Adrenal gland (tissue), 12 donors: Measurements from ENCODE around the gene C12orf56. TPM values are rescaled to one million over a fixed set of nuclear protein-coding genes. Genes with fewer than 3 reads are reported as not detected.
A peak's percentile ranks its signal among the peaks of the same experiment; 100 is the strongest.
"Not testable (repeated sequence)": the region's sequence is repeated elsewhere in the genome, so short reads cannot be mapped to it uniquely, and the experiment has no call there.

Source experiments
- DNase-seq, 7 donors: peaks; one replicate each; pipeline ENCODE4 v3.0.0-alpha.2; 2019 to 2020
- H3K27ac ChIP-seq, 5 donors: fragments of 200-600 bp; sonication (generic) in 4 of 5; 1 replicate in 3 of 5; 2 replicates in 2 of 5; pipeline versions ENCODE4 v1.5.1 to v1.8.0; 2016 to 2020; ENCODE audit warnings: mild to moderate bottlenecking in 1 of 5
- H3K27me3 ChIP-seq: fragments of 200-600 bp; 2 replicates; pipeline ENCODE4 v1.8.0; 2021
- H3K36me3 ChIP-seq, 2 donors: fragments of 200-600 bp; replicated peaks in 1 of 2; 1 replicate in 1 of 2; 2 replicates in 1 of 2; pipeline versions ENCODE4 v1.5.1 to v1.8.0; 2018 to 2022
- H3K4me1 ChIP-seq, 2 donors: fragments of 200-600 bp; replicated peaks in 1 of 2; 1 replicate in 1 of 2; 2 replicates in 1 of 2; pipeline versions ENCODE4 v1.5.1 to v1.8.0; 2018 to 2021
- H3K4me3 ChIP-seq, 4 donors: fragments of 200-600 bp; sonication (generic) in 3 of 4; one replicate each; pipeline ENCODE4 v1.5.1; 2016 to 2018
- H3K9me3 ChIP-seq, 3 donors: fragments of 200-600 bp; sonication (generic) in 1 of 3; replicated peaks in 1 of 3; 1 replicate in 2 of 3; 2 replicates in 1 of 3; pipeline versions ENCODE4 v1.5.1 to v1.8.0; 2016 to 2021
- POLR2A ChIP-seq, 2 donors: fragments of 450-650 bp; IDR thresholded peaks; one replicate each; pipeline ENCODE4 v1.6.1; 2017; ENCODE audit warnings: antibody characterized with exemption in 2 of 2, mild to moderate bottlenecking in 2 of 2, moderate library complexity in 1 of 2
- WGBS, 4 donors: extraction: QIAGEN DNeasy Blood & Tissue Kit in 2 of 4; methylation state at CpG; one replicate each; pipeline versions ENCODE4 v1.1.5 to v1.1.7; 2013 to 2017; 5-methylcytosine and 5-hydroxymethylcytosine counted together
- intact Hi-C, 2 donors: fragments of 100-400 bp; cut with DNase I; formaldehyde crosslinking; loops; one replicate each; pipeline versions ENCODE4 v1.14.1 to v1.15.0; 2022 to 2023
- polyA plus RNA-seq, 3 donors: library from polyadenylated mRNA; stranded (reverse); fragments of 200-250 nt in 2 of 3; fragments of 350-450 nt in 1 of 3; fragmentation: Illumina TruSeq in 1 of 3; extraction: RNeasy Lipid Tissue Mini Kit (QIAGEN cat#74804) in 1 of 3; gene quantifications; one replicate each; pipeline ENCODE4 v1.2.3, GENCODE V29; 2013 to 2014
- small RNA-seq, 2 donors: library from RNA; depleted of rRNA; stranded (forward); fragments of <200 nt; gene quantifications; one replicate each; pipeline ENCODE3, GENCODE V24; 2016
- total RNA-seq, 9 donors: library from RNA; depleted of rRNA in 4 of 9; stranded (reverse); fragments of >200 nt in 4 of 9; fragments of 120-200 nt in 1 of 9; fragmentation: NEBNext Ultra II Directional in 1 of 9; extraction: Animal tissue kit (Norgen Biotek cat#: 25700) in 1 of 9; gene quantifications; one replicate each; pipeline versions ENCODE4 v1.1.0 to v1.2.4, GENCODE V29; 2013 to 2023
- TF ChIP-seq, protein P1 (sequence below), 6 experiments: fragments of 450-650 bp in 4 of 6; fragments of 200-600 bp in 2 of 6; sonication (generic) in 1 of 6; IDR thresholded peaks; 1 replicate in 5 of 6; 2 replicates in 1 of 6; pipeline versions ENCODE4 v1.5.1 to v1.8.0; 2016 to 2021; ENCODE audit warnings: antibody characterized with exemption in 6 of 6, mild to moderate bottlenecking in 2 of 6, moderate library complexity in 1 of 6
- donor health status: healthy with polysubstance abuse.
- donor health status: Bipolar disorder and iron deficiency.
- donor health status: DM: yes; HTN: yes; CAD: no.
- donor health status: DM: no; HTN: no; CAD: no.
- donor health status: DM: no; HTN: no; CAD: no.
- donor health status: DM: yes; HTN: yes; CAD: no.

C12orf56 gene
- total and polyA plus RNA-seq, 12 donors: 0.07 to 0.11 TPM; not detected in 10

DNA sequence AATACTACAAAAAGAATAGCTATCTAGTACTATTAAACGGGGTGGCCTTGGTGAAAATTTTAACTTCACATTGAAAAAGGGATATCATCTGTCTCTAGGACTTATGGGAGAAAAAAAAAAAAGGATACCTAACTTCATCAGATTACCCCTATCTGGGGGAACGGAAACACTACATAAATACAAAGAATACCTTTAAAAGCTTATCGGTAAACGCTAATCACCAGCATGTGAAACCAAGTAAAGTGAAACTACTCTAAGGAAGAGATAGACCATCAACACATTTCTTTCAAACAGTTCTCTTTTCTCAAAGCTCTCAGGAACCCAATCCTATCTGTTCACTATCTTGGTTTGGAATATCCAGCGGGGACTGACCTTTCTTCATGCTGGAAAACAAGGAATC lies 172.0 kb downstream of the C12orf56 start:
- no peak for DNase-seq
- H3K27ac ChIP-seq: peak overlapping the region in 1 of 5 donors; percentile 35
- WGBS, 4 donors: 66 to 76% (median 68%) methylated on average over 5 of the region's 5 CpGs
- peaks cover 8 to 13% of the 10 kb centered on the region in 2 donors for H3K4me1 ChIP-seq
- no peaks in the 10 kb centered on the region for H3K36me3 ChIP-seq
- H3K4me3 ChIP-seq: no peak overlapping the region
- TF ChIP-seq, protein P1, sequence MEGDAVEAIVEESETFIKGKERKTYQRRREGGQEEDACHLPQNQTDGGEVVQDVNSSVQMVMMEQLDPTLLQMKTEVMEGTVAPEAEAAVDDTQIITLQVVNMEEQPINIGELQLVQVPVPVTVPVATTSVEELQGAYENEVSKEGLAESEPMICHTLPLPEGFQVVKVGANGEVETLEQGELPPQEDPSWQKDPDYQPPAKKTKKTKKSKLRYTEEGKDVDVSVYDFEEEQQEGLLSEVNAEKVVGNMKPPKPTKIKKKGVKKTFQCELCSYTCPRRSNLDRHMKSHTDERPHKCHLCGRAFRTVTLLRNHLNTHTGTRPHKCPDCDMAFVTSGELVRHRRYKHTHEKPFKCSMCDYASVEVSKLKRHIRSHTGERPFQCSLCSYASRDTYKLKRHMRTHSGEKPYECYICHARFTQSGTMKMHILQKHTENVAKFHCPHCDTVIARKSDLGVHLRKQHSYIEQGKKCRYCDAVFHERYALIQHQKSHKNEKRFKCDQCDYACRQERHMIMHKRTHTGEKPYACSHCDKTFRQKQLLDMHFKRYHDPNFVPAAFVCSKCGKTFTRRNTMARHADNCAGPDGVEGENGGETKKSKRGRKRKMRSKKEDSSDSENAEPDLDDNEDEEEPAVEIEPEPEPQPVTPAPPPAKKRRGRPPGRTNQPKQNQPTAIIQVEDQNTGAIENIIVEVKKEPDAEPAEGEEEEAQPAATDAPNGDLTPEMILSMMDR (IDR thresholded peaks at IDR 0.05): no peak
- TF ChIP-seq POLR2A (IDR thresholded peaks at IDR 0.05): no peak
- H3K27me3 ChIP-seq: no peaks in the 10 kb centered on the region
- intact Hi-C loops: no loop called here
- no peaks in the 10 kb centered on the region for H3K9me3 ChIP-seq

DNA sequence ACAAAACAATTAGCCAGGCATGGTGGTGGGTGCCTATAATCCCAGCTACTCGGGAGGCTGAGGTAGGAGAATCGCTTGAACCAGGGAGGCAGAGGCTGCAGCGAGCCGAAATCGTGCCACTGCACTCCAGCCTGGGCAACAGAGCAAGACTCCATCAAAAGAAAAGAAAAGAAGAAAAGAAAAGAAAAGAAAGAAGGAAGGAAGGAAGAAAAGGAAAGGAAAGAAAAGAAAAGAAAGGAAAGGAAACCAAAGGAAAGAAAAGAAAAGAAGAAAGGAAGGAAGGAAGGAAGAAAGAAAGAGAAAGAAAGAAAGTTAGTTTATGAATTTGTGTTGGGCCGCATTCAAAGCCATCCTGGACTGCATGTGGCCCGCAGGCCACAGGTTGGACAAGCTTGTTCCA lies 172.9 kb downstream of the C12orf56 start:
- intact Hi-C loops, DNase-seq, H3K27me3 ChIP-seq, H3K27ac ChIP-seq, H3K4me3 ChIP-seq, H3K9me3 ChIP-seq, H3K36me3 ChIP-seq: not testable (repeated sequence)
- WGBS, 4 donors: 93 to 98% (median 97%) methylated on average over 7 of the region's 7 CpGs
- H3K4me1 ChIP-seq: peaks cover 8 to 13% of the 10 kb centered on the region in 2 donors

DNA sequence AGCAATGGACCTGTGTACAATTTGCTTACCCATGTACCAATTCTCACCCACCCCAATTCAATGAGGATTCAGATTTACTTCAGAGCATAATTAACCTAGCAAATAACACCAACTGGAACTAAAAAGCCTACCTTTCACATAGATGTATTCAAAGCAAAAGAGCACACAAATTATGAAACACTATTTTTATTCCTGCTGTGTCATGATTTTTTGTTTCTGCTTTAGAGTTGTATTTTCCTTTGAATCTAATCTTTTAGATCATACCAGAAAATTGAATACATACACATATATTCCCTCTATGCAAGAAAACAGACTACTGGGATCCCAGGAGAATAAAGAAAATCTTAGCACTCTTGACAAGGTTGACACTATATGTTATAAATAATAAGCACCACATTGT lies 174.3 kb downstream of the C12orf56 start:
- DNase-seq: no peak
- H3K4me3 ChIP-seq: no peak overlapping the region
- H3K27ac ChIP-seq: no peak overlapping the region
- intact Hi-C loops: no loop called here
- no peaks in the 10 kb centered on the region for H3K36me3 ChIP-seq
- TF ChIP-seq, protein P1 (IDR thresholded peaks at IDR 0.05): no peak
- TF ChIP-seq POLR2A (IDR thresholded peaks at IDR 0.05): no peak
- peaks cover 8 to 10% of the 10 kb centered on the region in 2 donors for H3K4me1 ChIP-seq
- no peaks in the 10 kb centered on the region for H3K27me3 ChIP-seq
- no peaks in the 10 kb centered on the region for H3K9me3 ChIP-seq

Small RNA genes lying within 50 kb of the gene (small RNA-seq; reads per million reads assigned to genes)
- 0 reads per million in 2 donors for gene RF01210
- gene RNU5A-7P: 0 reads per million in 2 donors

Other genes starting within 250 kb of the C12orf56 start
- gene KICS2, start 168.5 kb downstream of the C12orf56 start, total RNA-seq: 10 to 100 TPM in 8 of 9 donors, 1 to 10 TPM in 1; 8.6 to 36.4 (median 12.8) TPM
- 10 to 100 TPM in 1 of 3 donors, 1 to 10 TPM in 2; 5.0 to 15.4 (median 5.1) TPM for gene KICS2, start 168.5 kb downstream of the C12orf56 start, polyA plus RNA-seq
- gene XPOT, start 13.6 kb upstream of the C12orf56 start, total RNA-seq: 10 to 100 TPM; 30.6 to 59.1 (median 45.6) TPM
- gene XPOT, start 13.6 kb upstream of the C12orf56 start, polyA plus RNA-seq: 10 to 100 TPM; 12.4 to 59.6 (median 14.7) TPM
- 10 to 100 TPM; 19.0 to 46.1 (median 27.1) TPM for gene TBK1, start 61.4 kb upstream of the C12orf56 start, total RNA-seq
- 10 to 100 TPM; 16.0 to 48.3 (median 18.6) TPM for gene TBK1, start 61.4 kb upstream of the C12orf56 start, polyA plus RNA-seq
- gene RASSF3, start 219.7 kb upstream of the C12orf56 start, total RNA-seq: 10 to 100 TPM; 28.8 to 75.8 (median 40.0) TPM
- 10 to 100 TPM; 21.7 to 40.1 (median 23.7) TPM for gene RASSF3, start 219.7 kb upstream of the C12orf56 start, polyA plus RNA-seq